Gastroesophageal sphincter (tissue), 4 donors: ENCODE results near the gene DPPA5. TPM values are rescaled to one million over a fixed set of nuclear protein-coding genes. Genes with fewer than 3 reads are reported as not detected.

Experiments
- ATAC-seq: fragments of 150-250 bp; one replicate; pipeline ENCODE4 v1.9.1; 2016; ENCODE audit warnings: mild to moderate bottlenecking, moderate library complexity
- H3K27ac ChIP-seq, 4 donors: fragments of 200-600 bp; sonication (generic) in 3 of 4; 1 replicate in 3 of 4; 2 replicates in 1 of 4; pipeline ENCODE4 v1.5.1; 2016 to 2019
- H3K27me3 ChIP-seq: fragments of 200-600 bp; sonication (generic); one replicate; pipeline ENCODE4 v1.5.1; 2019
- H3K36me3 ChIP-seq, 2 donors: fragments of 200-600 bp; sonication (generic); one replicate each; pipeline ENCODE4 v1.5.1; 2019; ENCODE audit warnings: control low read depth in 1 of 2
- H3K4me1 ChIP-seq, 3 donors: fragments of 200-600 bp; sonication (generic); 1 replicate in 2 of 3; 2 replicates in 1 of 3; pipeline ENCODE4 v1.5.1; 2016 to 2019; ENCODE audit warnings: control low read depth in 2 of 3
- H3K4me3 ChIP-seq, 2 donors: fragments of 200-600 bp; sonication (generic); one replicate each; pipeline ENCODE4 v1.5.1; 2019; ENCODE audit warnings: mild to moderate bottlenecking in 1 of 2, moderate library complexity in 1 of 2
- H3K9me3 ChIP-seq, 3 donors: fragments of 200-600 bp; sonication (generic); one replicate each; pipeline ENCODE4 v1.5.1; 2017 to 2019; ENCODE audit warnings: control low read depth in 2 of 3
- CTCF ChIP-seq, 4 experiments: fragments of 200-600 bp in 2 of 4; fragments of 450-650 bp in 2 of 4; sonication (generic) in 1 of 4; IDR thresholded peaks; one replicate each; pipeline ENCODE4 v1.5.1; 2017 to 2019; ENCODE audit warnings: antibody characterized with exemption in 4 of 4, mild to moderate bottlenecking in 2 of 4, moderate library complexity in 2 of 4
- EP300 ChIP-seq: sonication (generic); formaldehyde crosslinking; IDR thresholded peaks from one replicate; pipeline ENCODE4 v1.6.1; 2017; ENCODE audit warnings: antibody characterized with exemption, mild to moderate bottlenecking
- POLR2A ChIP-seq, 2 donors: fragments of 450-650 bp; IDR thresholded peaks; one replicate each; pipeline ENCODE4 v1.6.1; 2017; ENCODE audit warnings: antibody characterized with exemption in 2 of 2, mild to moderate bottlenecking in 2 of 2, moderate library complexity in 1 of 2
- POLR2AphosphoS5 ChIP-seq: sonication (generic); formaldehyde crosslinking; IDR thresholded peaks from one replicate; pipeline ENCODE4 v1.6.1; 2017; ENCODE audit warnings: antibody characterized with exemption
- WGBS, 2 donors: methylation state at CpG; one replicate each; pipeline ENCODE4 v1.1.5; 2018; ENCODE audit warnings: low coverage in 1 of 2; 5-methylcytosine and 5-hydroxymethylcytosine counted together
- total RNA-seq, 4 donors: library from RNA; depleted of rRNA; stranded (reverse); fragments of >200 nt; gene quantifications; one replicate each; pipeline ENCODE4 v1.1.0, GENCODE V29; 2016

Gene DPPA5
- not detected for total RNA-seq

GRCh38 chr6:73353636-73354593, at the start of gene DPPA5:
Gene DPPA5, minus strand, starts transcription at chr6:73354276. Its CDS starts 51 bp downstream, at chr6:73354225.
- TF ChIP-seq POLR2A (IDR thresholded peaks at IDR 0.05) (no peak), EP300 (no peak), POLR2AphosphoS5 (no peak), CTCF (IDR thresholded peaks at IDR 0.05) (no peak)
- WGBS, 2 donors = 90% methylated on average over 13 of the region's 59 CpGs; no CpG with 5 or more reads in 1 of the 2 donors
- ATAC-seq = no peak
- no peak within 1 kb of the TSS for H3K27ac ChIP-seq
- peaks cover 25% of the 10 kb centered on the region for H3K27me3 ChIP-seq
- H3K9me3 ChIP-seq = no peaks in the 10 kb centered on the region
- no peak within 1 kb of the TSS for H3K4me3 ChIP-seq
- no peaks in the 10 kb centered on the region for H3K4me1 ChIP-seq
- H3K36me3 ChIP-seq = no peaks in the 10 kb centered on the region

GRCh38 chr6:73400656-73401055, 46.6 kb upstream of the DPPA5 start:
- no peak overlapping the region for H3K4me3 ChIP-seq
- no peaks in the 10 kb centered on the region for H3K36me3 ChIP-seq
- H3K27me3 ChIP-seq = no peaks in the 10 kb centered on the region
- TF ChIP-seq EP300 (no peak), POLR2AphosphoS5 (no peak), CTCF (IDR thresholded peaks at IDR 0.05) (no peak), POLR2A (IDR thresholded peaks at IDR 0.05) (no peak)
- no peak overlapping the region for H3K27ac ChIP-seq
- H3K4me1 ChIP-seq = no peaks in the 10 kb centered on the region
- H3K9me3 ChIP-seq = no peaks in the 10 kb centered on the region
- no peak for ATAC-seq

- Histone ChIP-seq H3K9me3 (no peaks in the 10 kb centered on the region), H3K27ac (no peak overlapping the region), H3K36me3 (no peaks in the 10 kb centered on the region), H3K4me1 (no peaks in the 10 kb centered on the region), H3K27me3 (no peaks in the 10 kb centered on the region), H3K4me3 (no peak overlapping the region)
- WGBS, 2 donors = 91 to 100% methylated on average over 4 to 6 of the region's 10 CpGs
- no peak for TF ChIP-seq POLR2A (IDR thresholded peaks at IDR 0.05)
- TF ChIP-seq POLR2AphosphoS5 = no peak
- no peak for TF ChIP-seq CTCF (IDR thresholded peaks at IDR 0.05)
- TF ChIP-seq EP300 = no peak
- ATAC-seq = no peak
Measured at GRCh38 chr6:73395875-73396274, 41.8 kb upstream of the DPPA5 start.

- H3K27ac ChIP-seq = peak within 1 kb of the TSS in 3 of 4 donors; percentile 24 to 79 (median 73)
Measured at GRCh38 chr6:73394577-73395354, 40.7 kb upstream of the DPPA5 start, which contains the start of gene DDX43. Gene DDX43, plus strand, starts transcription at chr6:73394828. Its CDS starts 78 bp downstream, at chr6:73394906.

More at GRCh38 chr6:73394577-73395354, 40.7 kb upstream of the DPPA5 start, which contains the start of gene DDX43:
- H3K4me3 ChIP-seq = peak within 1 kb of the TSS in 1 of 2 donors; percentile 46
- no peak for TF ChIP-seq CTCF (IDR thresholded peaks at IDR 0.05)
- TF ChIP-seq POLR2A (IDR thresholded peaks at IDR 0.05) = no peak
- TF ChIP-seq EP300 = no peak
- TF ChIP-seq POLR2AphosphoS5 = no peak
- WGBS, 2 donors = 86 to 96% methylated on average over 10 to 34 of the region's 54 CpGs
- H3K36me3 ChIP-seq = no peaks in the 10 kb centered on the region
- ATAC-seq = peak; percentile 87
- H3K27me3 ChIP-seq = no peaks in the 10 kb centered on the region
- H3K4me1 ChIP-seq = no peaks in the 10 kb centered on the region
- H3K9me3 ChIP-seq = no peaks in the 10 kb centered on the region
